HG03025 (cell line): ENCODE results near the gene COL25A1.
"Not testable (repeated sequence)": the region's sequence is repeated elsewhere in the genome, so short reads cannot be mapped to it uniquely, and the experiment has no call there.

Experiments
- ATAC-seq: cut with Tn5 transposase; IDR thresholded peaks from one replicate; pipeline ENCODE4 v1.9.1; 2021; ENCODE audit warnings: mild to moderate bottlenecking, moderate library complexity; ENCODE audit not compliant: unreplicated experiment, low FRiP score

COL25A1 gene

DNA sequence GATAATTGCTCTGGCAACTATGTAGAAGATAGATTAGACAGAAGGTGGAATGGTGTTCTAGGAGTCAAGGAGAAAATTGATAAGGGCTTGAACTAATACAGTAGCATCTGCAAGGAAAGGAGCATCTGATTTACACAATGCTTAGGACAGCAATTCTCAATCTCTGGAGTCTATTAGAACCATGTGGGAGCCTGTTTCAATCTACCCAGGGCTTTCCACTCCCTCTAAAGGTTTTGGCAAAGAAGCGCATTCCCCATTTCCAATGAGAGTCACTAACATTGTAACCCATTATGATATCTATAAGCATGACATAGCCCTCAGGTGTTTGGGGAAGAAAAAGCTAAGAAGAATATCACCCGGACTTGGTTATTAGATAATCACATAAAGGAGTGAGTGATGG, 168.2 kb downstream of the COL25A1 start:
- ATAC-seq, result no peak

DNA sequence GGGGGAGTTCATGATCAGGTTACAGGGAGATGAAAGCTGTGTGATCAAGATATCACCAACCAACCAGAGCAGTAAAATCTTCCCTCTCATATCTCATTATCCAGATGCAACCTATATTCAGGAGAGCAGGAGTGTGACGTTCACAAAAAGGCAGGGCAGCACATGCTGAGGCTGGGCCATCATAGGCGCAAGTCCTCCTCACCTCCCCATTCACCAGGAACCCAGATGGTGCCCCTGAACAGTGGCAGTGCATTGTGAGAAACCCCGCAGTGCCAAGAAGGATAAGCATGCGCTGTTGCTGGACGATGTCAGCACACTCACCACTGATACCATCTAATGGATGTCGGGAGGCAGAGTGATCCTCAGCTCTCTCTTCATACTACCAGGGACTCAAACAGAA, 170.9 kb downstream of the COL25A1 start:
- ATAC-seq, result no peak

DNA sequence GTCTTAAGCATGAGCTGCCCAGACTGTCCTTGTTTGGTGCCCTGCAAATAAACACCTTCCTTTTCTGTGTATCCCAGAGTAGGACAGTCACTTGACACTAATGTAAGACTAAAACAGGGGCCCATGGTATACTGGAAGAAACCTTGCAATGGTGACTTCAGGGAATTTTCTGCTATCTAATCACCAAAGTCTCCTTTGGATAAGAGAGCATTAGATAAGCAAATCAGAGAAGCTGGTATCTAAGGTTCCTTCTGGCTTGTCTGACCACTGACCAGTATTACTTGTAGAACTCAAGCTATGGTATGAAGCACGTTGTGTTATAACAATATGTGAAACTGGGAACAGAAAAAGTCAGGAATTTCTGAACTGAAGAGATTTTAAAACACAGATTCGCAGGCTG, 173.9 kb downstream of the COL25A1 start:
- no peak for ATAC-seq

DNA sequence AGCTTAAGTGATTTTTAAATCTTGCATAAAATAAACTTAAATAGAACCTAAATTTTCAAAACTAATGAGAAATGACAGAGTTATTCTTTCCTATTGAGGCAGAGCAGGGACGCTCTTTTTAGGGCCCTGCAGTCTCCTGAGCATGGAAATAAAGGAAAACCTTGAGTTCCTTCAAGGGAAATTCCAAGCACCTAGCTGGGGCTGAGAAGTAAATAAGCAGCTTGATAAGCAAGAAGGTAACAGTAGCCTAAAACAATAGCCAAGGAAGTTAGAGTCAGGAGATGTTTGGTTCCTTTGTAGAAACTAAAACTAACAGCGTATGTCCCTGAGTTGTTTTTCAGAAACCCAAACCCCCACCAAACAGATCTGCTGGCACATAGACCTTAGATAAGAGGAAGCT, 174.6 kb downstream of the COL25A1 start:
- ATAC-seq, result no peak

DNA sequence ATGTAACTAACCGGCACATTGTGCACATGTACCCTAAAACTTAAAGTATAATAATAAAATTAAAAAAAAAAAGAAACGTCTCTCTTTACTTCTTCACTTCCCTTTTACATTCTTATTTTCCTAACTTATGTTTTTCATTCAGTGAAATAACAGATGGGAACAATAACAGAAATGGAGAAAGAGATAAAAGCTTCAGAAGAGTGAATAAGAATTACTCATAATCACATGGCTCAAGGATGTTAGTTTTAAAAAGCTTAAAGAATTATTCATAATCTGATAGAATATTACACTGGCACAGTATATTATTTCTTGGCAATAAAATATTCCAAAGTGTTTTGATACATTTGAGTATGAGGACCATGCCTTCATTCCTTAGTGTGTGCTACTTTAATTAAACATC, 175.6 kb downstream of the COL25A1 start:
- no peak for ATAC-seq

DNA sequence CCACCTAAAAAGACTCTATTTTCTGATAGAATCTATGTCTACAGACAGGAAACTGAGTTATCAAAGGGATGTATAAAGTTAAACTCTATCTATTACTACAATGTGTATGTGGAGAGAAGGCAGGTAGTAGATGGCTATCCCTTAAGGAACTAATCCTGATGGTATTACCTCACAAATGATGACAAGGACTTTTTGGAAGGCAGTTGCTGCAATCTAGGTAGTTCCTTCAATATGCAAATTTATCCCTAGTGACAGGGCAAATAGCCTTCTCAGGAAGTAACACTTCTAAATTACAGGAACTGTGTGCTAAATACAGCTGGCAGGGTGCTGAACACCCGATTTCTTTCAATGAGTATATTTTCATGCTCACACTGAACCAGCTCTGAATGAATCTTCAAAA, 177.4 kb downstream of the COL25A1 start:
- no peak for ATAC-seq

DNA sequence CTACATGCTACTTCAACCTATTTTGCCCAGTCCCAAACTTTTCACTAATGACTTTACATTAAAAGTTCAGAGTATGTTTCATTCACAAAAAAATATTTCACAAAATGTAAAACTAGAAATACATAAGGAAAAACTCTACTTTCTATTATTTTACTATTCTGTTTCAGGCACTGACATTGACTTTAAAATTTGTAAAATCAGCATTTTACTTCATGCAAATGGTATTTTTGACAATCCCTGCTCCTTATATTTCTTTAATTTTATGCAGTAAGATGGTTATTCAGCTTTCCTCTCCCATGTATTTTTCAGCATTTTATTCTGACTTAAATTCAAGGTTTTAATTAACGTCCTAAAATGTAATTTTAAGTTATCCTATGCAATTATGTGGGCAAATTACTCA, 178.5 kb downstream of the COL25A1 start:
- ATAC-seq, result no peak

DNA sequence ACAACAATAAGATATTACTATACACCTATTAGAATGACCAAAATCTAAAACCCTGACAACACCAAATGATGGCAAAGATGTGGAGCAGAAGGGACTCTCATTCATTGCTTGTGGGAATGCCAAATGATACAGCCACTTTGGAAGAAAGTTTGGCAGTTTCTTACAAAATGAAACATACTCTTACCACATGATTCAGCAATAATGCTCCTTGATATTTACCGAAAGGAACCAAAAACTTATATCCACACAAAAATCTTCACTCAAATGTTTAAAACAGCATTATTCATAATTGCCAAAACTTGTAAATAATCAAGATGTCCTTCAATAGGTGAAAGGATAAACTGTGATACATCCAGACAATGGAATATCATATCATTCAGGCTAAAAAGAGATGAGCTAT, 180.9 kb downstream of the COL25A1 start:
- no peak for ATAC-seq

DNA sequence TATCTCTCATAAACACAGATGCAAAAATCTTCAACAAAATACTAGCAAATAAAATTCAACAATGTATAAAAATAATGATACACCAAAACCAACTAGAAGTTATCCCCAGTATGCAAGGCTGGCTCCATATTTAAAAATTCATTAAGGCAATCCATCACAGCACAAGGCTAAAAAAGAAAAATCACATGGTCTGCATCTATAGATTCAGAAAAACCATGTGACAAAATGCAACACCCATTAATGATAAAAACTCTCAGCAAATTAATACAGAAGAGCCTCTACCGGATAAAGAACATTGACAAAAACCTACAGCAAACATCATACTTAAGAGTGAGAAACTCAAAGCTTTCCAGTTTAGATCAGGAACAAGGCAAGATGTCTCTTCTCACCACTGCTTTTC, 182.6 kb downstream of the COL25A1 start:
- ATAC-seq, result no peak

DNA sequence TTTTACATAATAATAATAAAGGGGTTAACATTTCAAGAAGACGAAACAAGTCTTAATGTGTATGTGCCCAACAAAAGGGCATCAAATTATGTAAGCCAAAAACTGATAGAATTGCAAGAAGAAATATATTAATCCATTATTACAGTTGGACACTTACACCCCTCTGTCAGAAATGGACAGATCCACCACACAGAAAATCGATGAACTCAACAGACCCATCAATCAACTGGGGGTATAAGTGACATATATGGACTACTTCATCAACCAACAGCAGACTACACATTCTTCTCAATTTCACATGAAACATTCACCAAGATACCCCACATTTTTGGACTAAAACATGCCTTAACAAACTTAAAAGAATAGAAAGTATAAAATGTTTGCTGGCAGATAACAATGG, 183.8 kb downstream of the COL25A1 start:
- ATAC-seq, result no peak

DNA sequence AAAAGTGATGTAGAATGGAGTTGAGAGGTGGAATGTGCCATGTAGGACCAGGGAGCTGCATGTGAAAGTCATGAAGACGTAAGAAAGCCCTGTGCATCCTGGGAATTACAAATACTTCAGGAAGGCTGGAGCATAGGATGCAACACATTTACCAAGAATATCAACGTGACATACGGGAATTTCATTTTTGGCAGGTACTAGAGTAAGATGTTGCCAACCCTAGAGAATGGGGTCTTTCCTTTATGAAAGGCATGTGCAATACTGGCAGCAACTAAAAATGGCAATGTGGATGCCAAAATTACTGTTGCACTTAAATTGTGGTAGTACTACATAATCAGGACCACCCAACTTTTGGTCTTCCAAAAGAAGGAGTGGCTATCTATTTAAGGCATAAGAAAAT, 188.0 kb downstream of the COL25A1 start:
- no peak for ATAC-seq

DNA sequence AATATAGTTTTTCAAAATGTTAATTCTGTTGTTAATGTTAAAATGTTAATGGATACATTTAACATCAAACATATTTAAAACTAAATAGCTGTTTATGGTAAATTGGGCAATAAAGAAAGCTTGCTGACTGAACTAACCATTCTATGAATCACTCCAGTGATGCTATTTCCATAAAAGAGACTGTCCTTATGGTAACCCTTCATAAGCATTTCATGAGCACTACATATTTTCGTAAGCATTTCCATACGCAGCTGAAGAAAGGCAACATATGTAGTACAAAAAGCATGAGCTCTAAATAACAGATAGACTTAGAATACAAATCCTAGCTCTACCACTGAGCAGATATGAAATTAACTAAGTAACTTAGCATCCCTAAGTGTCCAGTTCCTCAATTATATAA, 188.9 kb downstream of the COL25A1 start:
- ATAC-seq, result no peak

DNA sequence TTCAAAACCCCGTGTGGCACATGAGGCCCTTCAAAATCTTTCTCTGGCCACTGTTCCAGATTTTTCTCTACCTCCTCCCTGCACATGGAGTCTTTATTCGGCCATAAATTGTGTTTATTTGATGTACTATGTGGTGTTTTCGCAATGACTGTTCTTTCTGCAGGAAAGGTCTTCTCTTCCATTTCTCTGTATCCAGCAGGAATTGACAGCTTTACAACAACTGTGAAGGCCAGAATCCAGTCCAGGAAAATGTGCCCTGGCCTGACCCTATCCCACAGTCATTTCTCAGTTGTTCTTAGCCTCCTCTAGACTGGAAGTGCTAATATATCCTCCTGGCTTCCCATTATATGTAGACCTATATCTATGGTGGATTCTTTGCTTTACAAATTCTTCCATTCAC, 191.4 kb downstream of the COL25A1 start:
- ATAC-seq, result no peak

DNA sequence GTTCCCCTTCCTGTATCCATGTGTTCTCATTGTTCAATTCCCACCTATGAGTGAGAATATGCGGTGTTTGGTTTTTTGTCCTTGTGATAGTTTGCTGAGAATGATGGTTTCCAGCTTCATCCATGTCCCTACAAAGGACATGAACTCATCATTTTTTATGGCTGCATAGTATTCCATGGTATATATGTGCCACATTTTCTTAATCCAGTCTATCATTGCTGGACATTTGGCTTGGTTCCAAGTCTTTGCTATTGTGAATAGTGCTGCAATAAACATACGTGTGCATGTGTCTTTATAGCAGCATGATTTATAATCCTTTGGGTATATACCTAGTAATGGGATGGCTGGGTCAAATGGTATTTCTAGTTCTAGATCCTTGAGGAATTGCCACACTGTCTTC, 194.2 kb downstream of the COL25A1 start:
- ATAC-seq, result not testable (repeated sequence)

DNA sequence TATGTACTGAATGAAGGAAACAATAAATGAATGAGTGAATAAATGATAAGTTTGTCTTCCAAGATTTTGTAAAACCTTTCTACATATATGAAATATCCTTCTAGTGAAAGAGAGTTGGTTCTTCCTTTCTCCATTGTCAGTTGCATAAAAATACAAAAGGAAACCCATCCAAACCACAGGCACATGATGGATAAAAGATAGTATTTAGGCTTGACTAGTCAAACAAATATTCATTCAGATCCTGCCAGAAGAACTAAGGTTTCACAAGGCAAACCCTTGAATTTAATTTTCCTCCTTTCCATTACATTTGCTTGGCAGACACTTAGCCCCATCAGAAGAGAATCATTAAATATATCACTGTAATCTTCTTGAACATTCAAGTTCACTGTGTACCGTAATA, 208.4 kb downstream of the COL25A1 start:
- no peak for ATAC-seq

DNA sequence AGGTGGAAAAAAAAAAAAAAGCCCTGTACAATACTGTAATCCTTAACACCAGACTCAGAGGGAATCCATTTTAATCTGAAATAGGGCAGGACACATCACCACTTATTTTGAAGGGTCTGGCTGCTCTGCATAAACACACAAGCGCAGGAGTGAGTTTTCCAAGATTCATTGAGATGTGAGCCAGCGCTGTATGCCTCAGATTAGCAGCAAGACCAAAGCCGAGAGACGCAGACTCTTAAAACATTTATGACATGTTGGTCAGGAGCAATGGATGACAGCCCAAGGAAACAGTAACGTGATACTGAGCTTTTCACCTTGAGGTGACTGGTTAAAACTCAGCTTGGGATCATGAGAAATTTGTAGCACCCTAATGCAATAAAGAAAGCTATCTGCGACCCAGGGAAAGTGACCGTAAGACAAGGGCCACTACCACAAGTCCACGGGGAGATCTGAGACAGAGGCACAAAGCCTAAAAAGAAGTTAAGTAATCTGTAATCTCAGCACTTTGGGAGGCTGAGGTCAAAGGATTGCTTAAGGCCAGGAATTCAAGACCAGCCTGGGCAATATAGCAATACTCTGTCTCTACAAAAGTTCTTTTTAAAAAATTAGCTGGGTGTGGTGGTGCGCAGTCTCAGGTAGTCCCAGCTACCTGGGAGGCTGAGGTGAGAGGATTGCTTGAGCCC, 210.6 kb downstream of the COL25A1 start:
- no peak for ATAC-seq

DNA sequence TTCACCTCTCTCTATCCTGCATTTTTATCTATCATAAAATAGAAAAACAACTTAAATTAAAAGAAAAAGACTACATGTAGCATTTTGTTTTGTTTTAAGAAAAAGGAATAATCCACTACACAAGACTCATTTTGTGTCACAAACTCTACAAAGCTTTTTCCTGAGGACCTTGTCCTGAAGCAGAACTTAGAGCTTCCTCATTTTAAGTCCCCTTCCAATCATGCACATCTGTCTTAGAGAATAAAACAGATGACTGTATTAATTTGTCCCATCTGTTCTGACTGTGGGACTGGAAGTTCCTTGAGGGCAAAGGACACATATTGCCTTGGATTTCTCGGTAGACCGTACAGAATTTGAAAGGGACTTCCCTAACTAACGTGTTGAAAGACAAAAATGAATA, 218.5 kb downstream of the COL25A1 start:
- no peak for ATAC-seq

DNA sequence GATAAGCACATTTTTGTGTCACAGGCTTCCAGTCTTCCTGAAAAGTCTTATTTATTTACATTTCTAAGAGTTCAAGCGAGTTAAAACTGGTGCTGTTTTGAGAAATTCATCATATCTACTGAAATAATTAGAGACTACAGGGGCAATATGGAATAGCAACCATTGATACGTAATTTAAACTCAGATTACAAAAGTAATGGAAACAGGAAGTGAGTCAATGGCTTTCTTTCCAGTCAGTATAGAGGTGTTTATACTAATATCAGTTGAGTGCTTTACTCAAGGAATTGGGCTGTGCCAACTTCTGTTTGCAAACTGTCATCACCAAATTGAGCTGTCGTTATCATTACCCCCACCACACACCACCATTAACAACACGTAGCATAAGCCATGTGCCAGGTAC, 222.7 kb downstream of the COL25A1 start:
- ATAC-seq, result no peak

DNA sequence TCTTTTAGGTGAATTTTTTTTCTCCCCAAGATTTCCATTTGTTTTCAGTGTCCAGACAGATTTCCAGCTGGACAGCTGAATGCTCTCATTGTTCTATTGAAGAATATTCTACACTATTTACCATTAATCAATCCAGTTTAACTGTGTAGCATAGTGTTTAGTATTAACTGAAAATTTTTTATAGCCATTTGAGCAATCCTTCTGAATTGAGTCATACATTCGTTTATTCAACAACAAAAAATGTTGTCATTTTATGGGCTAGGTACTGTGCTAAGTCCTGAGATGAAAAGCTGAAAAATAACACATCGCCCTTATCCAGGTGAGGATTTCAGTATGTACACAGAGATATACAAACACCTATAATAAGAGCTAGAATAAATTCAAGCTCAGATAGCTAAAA, 223.3 kb downstream of the COL25A1 start:
- ATAC-seq, result no peak

DNA sequence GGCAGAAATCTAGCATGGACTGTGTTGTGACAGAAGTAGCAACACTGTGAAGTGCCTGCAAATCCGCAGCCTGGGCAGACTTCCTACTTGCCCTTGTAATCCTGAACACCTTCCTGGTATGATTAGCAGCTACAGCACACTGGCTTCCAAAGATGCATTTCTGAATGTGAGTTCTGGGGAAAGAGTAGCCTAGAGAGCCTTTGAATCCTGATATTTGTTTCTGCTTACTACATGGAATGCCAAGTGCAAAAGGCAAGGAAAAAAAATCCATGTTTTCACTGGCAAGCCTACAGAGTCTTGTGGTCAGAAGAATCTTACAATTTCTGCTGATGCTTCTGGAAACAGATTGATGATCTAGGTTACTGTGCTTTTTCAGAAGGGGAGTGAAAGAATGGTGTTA, 223.7 kb downstream of the COL25A1 start:
- ATAC-seq, result no peak

DNA sequence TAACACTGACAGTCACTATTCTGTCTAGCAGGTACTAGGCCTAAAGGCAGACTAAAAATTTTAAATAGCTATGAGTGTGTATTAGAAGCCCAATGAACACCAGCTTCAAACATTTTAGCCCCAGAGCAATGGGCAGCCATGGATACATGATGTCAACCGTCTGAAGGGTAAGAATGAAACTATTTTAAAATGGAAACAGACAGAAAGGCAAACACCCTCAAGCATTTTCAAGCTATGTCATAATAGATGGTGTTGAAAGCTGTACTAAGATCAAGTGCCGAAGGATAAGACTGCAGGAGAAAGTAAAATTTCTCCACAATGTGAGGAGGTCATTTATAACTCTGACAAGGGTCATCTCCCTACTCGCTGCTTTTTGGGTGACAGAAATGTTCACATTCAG, 225.0 kb downstream of the COL25A1 start:
- ATAC-seq, result no peak

DNA sequence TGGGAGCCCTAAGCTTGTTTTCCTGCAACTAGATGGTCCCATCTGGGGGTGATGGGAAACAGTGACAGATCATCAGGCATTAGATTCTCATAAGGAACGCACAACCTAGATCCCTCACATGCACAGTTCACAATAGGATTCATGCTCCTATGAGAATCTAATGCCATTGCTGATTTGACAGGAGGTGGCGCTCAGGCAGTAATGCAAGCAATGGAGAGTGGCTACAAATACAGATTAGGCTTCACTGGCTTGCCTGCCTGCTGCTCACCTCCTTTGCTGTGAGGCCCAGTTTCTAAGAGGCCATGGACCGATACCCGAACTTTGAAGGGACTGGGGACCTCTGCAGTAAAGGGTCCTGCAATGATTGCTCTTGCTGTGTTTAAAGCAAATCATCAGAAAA, 225.7 kb downstream of the COL25A1 start:
- ATAC-seq, result not testable (repeated sequence)

DNA sequence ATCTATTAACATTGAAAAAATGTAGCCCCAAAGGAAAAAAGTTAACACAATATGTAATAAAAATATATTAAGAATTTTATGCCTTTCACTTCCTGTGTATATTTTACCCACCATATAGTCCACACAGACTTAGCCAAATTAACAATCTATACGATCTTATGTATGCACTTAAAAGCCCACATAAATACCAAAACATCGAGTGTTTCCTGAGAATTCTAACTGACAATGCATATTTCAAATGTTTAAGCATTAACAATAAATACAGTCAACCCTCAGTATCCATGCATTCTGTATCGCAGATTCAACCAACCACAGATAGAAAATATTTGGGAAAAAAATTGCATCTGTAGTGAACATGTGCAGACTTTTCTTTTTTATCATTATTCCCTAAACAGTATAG, 226.8 kb downstream of the COL25A1 start:
- ATAC-seq, result no peak
